HEK293 (cell line): Measurements from ENCODE around the gene C1QTNF12.

Source experiments
- GLI4 ChIP-seq: fragments of 450-650 bp; formaldehyde crosslinking; IDR thresholded peaks from 2 replicates; pipeline ENCODE4 v1.5.1; 2016; ENCODE audit warnings: missing biosample characterization, missing genetic modification characterization
- KLF1 ChIP-seq: fragments of 450-650 bp; formaldehyde crosslinking; IDR thresholded peaks from 2 replicates; pipeline ENCODE4 v1.5.1; 2016; ENCODE audit warnings: missing biosample characterization, missing genetic modification characterization
- KLF10 ChIP-seq: fragments of 450-650 bp; IDR thresholded peaks from 2 replicates; pipeline ENCODE4 v1.5.1; 2018; ENCODE audit warnings: missing biosample characterization, mild to moderate bottlenecking, missing genetic modification characterization
- KLF8 ChIP-seq: fragments of 450-650 bp; formaldehyde crosslinking; IDR thresholded peaks from 2 replicates; pipeline ENCODE4 v1.5.1; 2016; ENCODE audit warnings: missing biosample characterization, missing genetic modification characterization
- PRDM1 ChIP-seq: fragments of 450-650 bp; formaldehyde crosslinking; IDR thresholded peaks from 2 replicates; pipeline ENCODE4; 2016; ENCODE audit warnings: missing biosample characterization, missing genetic modification characterization
- SALL2 ChIP-seq: fragments of 450-650 bp; formaldehyde crosslinking; IDR thresholded peaks from 2 replicates; pipeline ENCODE4 v1.5.0; 2017; ENCODE audit warnings: missing biosample characterization, mild to moderate bottlenecking, missing genetic modification characterization, borderline replicate concordance
- SP2 ChIP-seq: fragments of 450-650 bp; formaldehyde crosslinking; IDR thresholded peaks from 2 replicates; pipeline ENCODE4 v1.5.1; 2016; ENCODE audit warnings: missing biosample characterization, missing genetic modification characterization
- TCF7L2 ChIP-seq: IDR thresholded peaks from 2 replicates; pipeline ENCODE4 v1.6.1; 2011; ENCODE audit warnings: low read depth, mild to moderate bottlenecking, inconsistent platforms, low read length, moderate library complexity, borderline replicate concordance
- YY1 ChIP-seq: fragments of 450-650 bp; formaldehyde crosslinking; IDR thresholded peaks from 2 replicates; pipeline ENCODE4 v1.5.1; 2018; ENCODE audit warnings: missing biosample characterization, missing genetic modification characterization
- ZBTB8A ChIP-seq: fragments of 450-650 bp; formaldehyde crosslinking; IDR thresholded peaks from 2 replicates; pipeline ENCODE4 v1.5.1; 2016; ENCODE audit warnings: missing biosample characterization, missing genetic modification characterization
- ZFP3 ChIP-seq: fragments of 450-650 bp; formaldehyde crosslinking; IDR thresholded peaks from 2 replicates; pipeline ENCODE4 v1.5.1; 2016; ENCODE audit warnings: low read depth, missing biosample characterization, missing genetic modification characterization
- ZNF132 ChIP-seq: fragments of 450-650 bp; formaldehyde crosslinking; IDR thresholded peaks from 2 replicates; pipeline ENCODE4 v1.5.1; 2017; ENCODE audit warnings: missing biosample characterization, missing genetic modification characterization, borderline replicate concordance
- ZNF133 ChIP-seq: fragments of 450-650 bp; formaldehyde crosslinking; IDR thresholded peaks from 2 replicates; pipeline ENCODE4 v1.5.1; 2016; ENCODE audit warnings: missing biosample characterization, missing genetic modification characterization
- ZNF169 ChIP-seq: fragments of 450-650 bp; formaldehyde crosslinking; IDR thresholded peaks from 2 replicates; pipeline ENCODE4 v1.5.1; 2016; ENCODE audit warnings: missing biosample characterization, missing genetic modification characterization
- ZNF175 ChIP-seq: fragments of 450-650 bp; formaldehyde crosslinking; IDR thresholded peaks from 2 replicates; pipeline ENCODE4 v1.5.1; 2016; ENCODE audit warnings: missing biosample characterization, missing genetic modification characterization
- ZNF184 ChIP-seq: fragments of 450-650 bp; IDR thresholded peaks from 2 replicates; pipeline ENCODE4 v1.5.1; 2018; ENCODE audit warnings: missing biosample characterization, mild to moderate bottlenecking, missing genetic modification characterization
- ZNF19 ChIP-seq: fragments of 450-650 bp; formaldehyde crosslinking; IDR thresholded peaks from 2 replicates; pipeline ENCODE4; 2016; ENCODE audit warnings: missing biosample characterization, missing genetic modification characterization, low read depth
- ZNF202 ChIP-seq: fragments of 450-650 bp; formaldehyde crosslinking; IDR thresholded peaks from 2 replicates; pipeline ENCODE4 v1.5.1; 2016; ENCODE audit warnings: missing biosample characterization, missing genetic modification characterization, borderline replicate concordance
- ZNF335 ChIP-seq: fragments of 450-650 bp; formaldehyde crosslinking; conservative IDR thresholded peaks from 2 replicates; pipeline ENCODE4 v1.5.1; 2016; ENCODE audit warnings: missing biosample characterization, missing genetic modification characterization
- ZNF354C ChIP-seq: fragments of 450-650 bp; formaldehyde crosslinking; IDR thresholded peaks from 2 replicates; pipeline ENCODE4 v1.5.1; 2016; ENCODE audit warnings: missing biosample characterization, missing genetic modification characterization, low read depth, borderline replicate concordance
- ZNF530 ChIP-seq: fragments of 450-650 bp; formaldehyde crosslinking; IDR thresholded peaks from 2 replicates; pipeline ENCODE4 v1.5.1; 2016; ENCODE audit warnings: low read depth, missing biosample characterization, missing genetic modification characterization
- ZNF544 ChIP-seq: fragments of 450-650 bp; formaldehyde crosslinking; IDR thresholded peaks from 2 replicates; pipeline ENCODE4 v1.5.0; 2017; ENCODE audit warnings: missing biosample characterization, missing genetic modification characterization
- ZNF548 ChIP-seq: fragments of 450-650 bp; formaldehyde crosslinking; IDR thresholded peaks from 2 replicates; pipeline ENCODE4 v1.5.1; 2016; ENCODE audit warnings: missing biosample characterization, missing genetic modification characterization
- ZNF600 ChIP-seq: fragments of 450-650 bp; formaldehyde crosslinking; IDR thresholded peaks from 2 replicates; pipeline ENCODE4 v1.5.1; 2016; ENCODE audit warnings: missing biosample characterization, missing genetic modification characterization
- ZNF610 ChIP-seq: fragments of 450-650 bp; formaldehyde crosslinking; IDR thresholded peaks from 2 replicates; pipeline ENCODE4 v1.5.1; 2016; ENCODE audit warnings: missing biosample characterization, missing genetic modification characterization, borderline replicate concordance
- ZNF626 ChIP-seq: fragments of 450-650 bp; sonication (Bioruptor Pico); formaldehyde crosslinking; IDR thresholded peaks from 2 replicates; pipeline ENCODE4 v1.5.1; 2018; ENCODE audit warnings: missing biosample characterization, missing genetic modification characterization, inconsistent platforms
- ZNF701 ChIP-seq: fragments of 450-650 bp; formaldehyde crosslinking; IDR thresholded peaks from 2 replicates; pipeline ENCODE4 v1.5.1; 2016; ENCODE audit warnings: missing biosample characterization, missing genetic modification characterization
- ZSCAN16 ChIP-seq: fragments of 450-650 bp; formaldehyde crosslinking; IDR thresholded peaks from 2 replicates; pipeline ENCODE4 v1.5.1; 2016; ENCODE audit warnings: missing biosample characterization, missing genetic modification characterization
- ZSCAN23 ChIP-seq: fragments of 450-650 bp; formaldehyde crosslinking; IDR thresholded peaks from 2 replicates; pipeline ENCODE4 v1.5.1; 2016; ENCODE audit warnings: missing biosample characterization, missing genetic modification characterization
- ZXDB ChIP-seq: fragments of 450-650 bp; formaldehyde crosslinking; IDR thresholded peaks from 2 replicates; pipeline ENCODE4 v1.5.1; 2016; ENCODE audit warnings: missing biosample characterization, missing genetic modification characterization
- TF ChIP-seq, protein P1 (sequence below): fragments of 450-650 bp; formaldehyde crosslinking; IDR thresholded peaks from 2 replicates; pipeline ENCODE4 v1.5.1; 2016; ENCODE audit warnings: missing biosample characterization, missing genetic modification characterization, borderline replicate concordance
- TF ChIP-seq, protein P2 (sequence below): fragments of 450-650 bp; formaldehyde crosslinking; IDR thresholded peaks from 2 replicates; pipeline ENCODE4 v1.5.1; 2016; ENCODE audit warnings: missing biosample characterization, missing genetic modification characterization
- TF ChIP-seq, protein P3 (sequence below): fragments of 450-650 bp; formaldehyde crosslinking; IDR thresholded peaks from 2 replicates; pipeline ENCODE4 v1.5.1; 2016; ENCODE audit warnings: missing biosample characterization, missing genetic modification characterization
- TF ChIP-seq, protein P4 (sequence below): fragments of 450-650 bp; formaldehyde crosslinking; IDR thresholded peaks from 2 replicates; pipeline ENCODE4 v1.5.1; 2017; ENCODE audit warnings: missing biosample characterization, missing genetic modification characterization

C1QTNF12 gene

DNA sequence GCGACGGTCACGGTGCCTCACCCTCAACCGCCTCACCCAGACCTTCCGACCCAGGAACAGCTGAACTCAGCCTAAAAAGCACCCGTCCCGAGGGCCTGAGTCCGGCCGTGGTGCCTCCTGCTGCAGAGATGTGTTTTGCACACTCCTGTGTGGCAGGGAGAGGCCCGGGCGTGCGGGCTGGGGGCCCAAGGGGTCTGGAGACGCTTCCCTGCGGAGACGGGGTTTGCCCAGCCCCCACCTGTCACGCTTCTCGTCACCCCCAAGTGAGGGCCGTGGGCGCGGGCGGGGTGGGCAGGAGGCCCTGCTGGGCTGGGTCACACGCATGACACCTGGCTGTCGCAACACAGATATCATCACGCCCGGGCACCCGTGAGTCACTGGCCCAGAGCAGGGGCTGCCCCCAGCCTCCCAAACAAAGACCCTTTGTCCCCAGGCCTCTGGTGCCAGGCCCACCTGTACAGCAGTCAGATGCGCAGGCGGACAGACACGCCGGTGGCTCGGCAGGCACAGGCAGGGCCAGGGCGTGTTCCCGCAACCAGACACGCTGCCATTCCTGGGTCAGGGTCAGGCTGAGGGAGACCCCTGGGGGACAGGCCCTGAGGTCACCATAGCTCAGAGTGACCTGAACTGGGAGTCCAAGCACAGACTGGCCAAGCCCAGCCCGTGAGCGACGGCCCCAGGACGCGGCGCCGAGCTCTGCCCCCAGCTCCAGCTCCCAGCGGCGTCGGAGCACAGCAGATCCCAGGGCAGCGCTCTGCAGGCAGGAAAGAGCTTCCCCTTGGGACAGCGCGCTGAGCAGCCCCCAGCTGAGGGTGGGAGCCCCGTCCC lies 8.4 kb downstream of the C1QTNF12 start (continued):
- TF ChIP-seq, protein P1, sequence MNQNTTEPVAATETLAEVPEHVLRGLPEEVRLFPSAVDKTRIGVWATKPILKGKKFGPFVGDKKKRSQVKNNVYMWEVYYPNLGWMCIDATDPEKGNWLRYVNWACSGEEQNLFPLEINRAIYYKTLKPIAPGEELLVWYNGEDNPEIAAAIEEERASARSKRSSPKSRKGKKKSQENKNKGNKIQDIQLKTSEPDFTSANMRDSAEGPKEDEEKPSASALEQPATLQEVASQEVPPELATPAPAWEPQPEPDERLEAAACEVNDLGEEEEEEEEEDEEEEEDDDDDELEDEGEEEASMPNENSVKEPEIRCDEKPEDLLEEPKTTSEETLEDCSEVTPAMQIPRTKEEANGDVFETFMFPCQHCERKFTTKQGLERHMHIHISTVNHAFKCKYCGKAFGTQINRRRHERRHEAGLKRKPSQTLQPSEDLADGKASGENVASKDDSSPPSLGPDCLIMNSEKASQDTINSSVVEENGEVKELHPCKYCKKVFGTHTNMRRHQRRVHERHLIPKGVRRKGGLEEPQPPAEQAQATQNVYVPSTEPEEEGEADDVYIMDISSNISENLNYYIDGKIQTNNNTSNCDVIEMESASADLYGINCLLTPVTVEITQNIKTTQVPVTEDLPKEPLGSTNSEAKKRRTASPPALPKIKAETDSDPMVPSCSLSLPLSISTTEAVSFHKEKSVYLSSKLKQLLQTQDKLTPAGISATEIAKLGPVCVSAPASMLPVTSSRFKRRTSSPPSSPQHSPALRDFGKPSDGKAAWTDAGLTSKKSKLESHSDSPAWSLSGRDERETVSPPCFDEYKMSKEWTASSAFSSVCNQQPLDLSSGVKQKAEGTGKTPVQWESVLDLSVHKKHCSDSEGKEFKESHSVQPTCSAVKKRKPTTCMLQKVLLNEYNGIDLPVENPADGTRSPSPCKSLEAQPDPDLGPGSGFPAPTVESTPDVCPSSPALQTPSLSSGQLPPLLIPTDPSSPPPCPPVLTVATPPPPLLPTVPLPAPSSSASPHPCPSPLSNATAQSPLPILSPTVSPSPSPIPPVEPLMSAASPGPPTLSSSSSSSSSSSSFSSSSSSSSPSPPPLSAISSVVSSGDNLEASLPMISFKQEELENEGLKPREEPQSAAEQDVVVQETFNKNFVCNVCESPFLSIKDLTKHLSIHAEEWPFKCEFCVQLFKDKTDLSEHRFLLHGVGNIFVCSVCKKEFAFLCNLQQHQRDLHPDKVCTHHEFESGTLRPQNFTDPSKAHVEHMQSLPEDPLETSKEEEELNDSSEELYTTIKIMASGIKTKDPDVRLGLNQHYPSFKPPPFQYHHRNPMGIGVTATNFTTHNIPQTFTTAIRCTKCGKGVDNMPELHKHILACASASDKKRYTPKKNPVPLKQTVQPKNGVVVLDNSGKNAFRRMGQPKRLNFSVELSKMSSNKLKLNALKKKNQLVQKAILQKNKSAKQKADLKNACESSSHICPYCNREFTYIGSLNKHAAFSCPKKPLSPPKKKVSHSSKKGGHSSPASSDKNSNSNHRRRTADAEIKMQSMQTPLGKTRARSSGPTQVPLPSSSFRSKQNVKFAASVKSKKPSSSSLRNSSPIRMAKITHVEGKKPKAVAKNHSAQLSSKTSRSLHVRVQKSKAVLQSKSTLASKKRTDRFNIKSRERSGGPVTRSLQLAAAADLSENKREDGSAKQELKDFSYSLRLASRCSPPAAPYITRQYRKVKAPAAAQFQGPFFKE: no peak
- TF ChIP-seq SALL2 (tag by site-specific recombination) (no peak), KLF8 (tag by site-specific recombination) (peak; percentile 38; the same call in 1 of the 2 replicates), ZNF600 (tag by site-specific recombination) (no peak), GLI4 (tag by site-specific recombination) (no peak), ZNF132 (no peak), ZNF701 (tag by site-specific recombination) (no peak), ZNF530 (no peak), KLF1 (tag by site-specific recombination) (peak; percentile 44; the same call in 1 of the 2 replicates), ZNF169 (tag by site-specific recombination) (no peak), ZFP3 (no peak), ZNF335 (tag by site-specific recombination) (no peak), ZNF19 (tag by site-specific recombination) (no peak), PRDM1 (tag by site-specific recombination) (no peak), ZNF184 (no peak), ZNF354C (tag by site-specific recombination) (no peak), ZNF548 (tag by site-specific recombination) (no peak), ZXDB (tag by site-specific recombination) (no peak), ZSCAN16 (tag by site-specific recombination) (no peak), ZNF610 (tag by site-specific recombination) (no peak), KLF10 (tag by site-specific recombination) (no peak), SP2 (0 out of 2 replicates have a peak, but pooled peaks have one; percentile 5), TCF7L2 (no peak), YY1 (tag by site-specific recombination) (no peak), ZSCAN23 (tag by site-specific recombination) (no peak), ZNF544 (tag by site-specific recombination) (no peak), ZNF626 (tag by site-specific recombination) (no peak), ZNF175 (tag by site-specific recombination) (no peak), ZBTB8A (tag by site-specific recombination) (no peak), ZNF133 (no peak), ZNF202 (tag by site-specific recombination) (no peak)
- TF ChIP-seq, protein P2, sequence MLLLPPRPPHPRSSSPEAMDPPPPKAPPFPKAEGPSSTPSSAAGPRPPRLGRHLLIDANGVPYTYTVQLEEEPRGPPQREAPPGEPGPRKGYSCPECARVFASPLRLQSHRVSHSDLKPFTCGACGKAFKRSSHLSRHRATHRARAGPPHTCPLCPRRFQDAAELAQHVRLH: no peak
- TF ChIP-seq, protein P3, sequence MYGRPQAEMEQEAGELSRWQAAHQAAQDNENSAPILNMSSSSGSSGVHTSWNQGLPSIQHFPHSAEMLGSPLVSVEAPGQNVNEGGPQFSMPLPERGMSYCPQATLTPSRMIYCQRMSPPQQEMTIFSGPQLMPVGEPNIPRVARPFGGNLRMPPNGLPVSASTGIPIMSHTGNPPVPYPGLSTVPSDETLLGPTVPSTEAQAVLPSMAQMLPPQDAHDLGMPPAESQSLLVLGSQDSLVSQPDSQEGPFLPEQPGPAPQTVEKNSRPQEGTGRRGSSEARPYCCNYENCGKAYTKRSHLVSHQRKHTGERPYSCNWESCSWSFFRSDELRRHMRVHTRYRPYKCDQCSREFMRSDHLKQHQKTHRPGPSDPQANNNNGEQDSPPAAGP: no peak
- TF ChIP-seq, protein P4, sequence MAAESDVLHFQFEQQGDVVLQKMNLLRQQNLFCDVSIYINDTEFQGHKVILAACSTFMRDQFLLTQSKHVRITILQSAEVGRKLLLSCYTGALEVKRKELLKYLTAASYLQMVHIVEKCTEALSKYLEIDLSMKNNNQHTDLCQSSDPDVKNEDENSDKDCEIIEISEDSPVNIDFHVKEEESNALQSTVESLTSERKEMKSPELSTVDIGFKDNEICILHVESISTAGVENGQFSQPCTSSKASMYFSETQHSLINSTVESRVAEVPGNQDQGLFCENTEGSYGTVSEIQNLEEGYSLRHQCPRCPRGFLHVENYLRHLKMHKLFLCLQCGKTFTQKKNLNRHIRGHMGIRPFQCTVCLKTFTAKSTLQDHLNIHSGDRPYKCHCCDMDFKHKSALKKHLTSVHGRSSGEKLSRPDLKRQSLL (tag by site-specific recombination): peak; percentile 85
